ENCODE results near the gene SEMA3A. TPM values are rescaled to one million over a fixed set of nuclear protein-coding genes. Genes with fewer than 3 reads are reported as not detected.

SEMA3A gene
- total RNA-seq, 2 experiments from 2014 or later = 0.50 to 0.60 TPM

GRCh38 chr7:84136336-84136735 is 58.3 kb downstream of the SEMA3A start:
- intact Hi-C loops (cut with DNase I, micrococcal nuclease) = no loop called here
- DNase-seq = no peak
- Histone ChIP-seq H3K27ac (ENCODE audit: low read depth in 1 of 2, low read length in 2 of 2) (no peak overlapping the region), H3K36me3 (ENCODE audit: insufficient read depth, low read length) (no peaks in the 10 kb centered on the region), H3K4me1 (ENCODE audit: insufficient read depth, low read length) (no peaks in the 10 kb centered on the region), H3K9me3 (ENCODE audit: control insufficient read depth in 1 of 2, insufficient read depth in 1 of 2, low read length in 2 of 2) (peaks cover 0 to 8% of the 10 kb centered on the region in 2 experiments), H3K4me3 (ENCODE audit: low read length) (no peak overlapping the region), H3K27me3 (ENCODE audit: control insufficient read depth in 1 of 2, insufficient read depth in 2 of 2, low read length in 2 of 2) (no peaks in the 10 kb centered on the region)
- Mint-ChIP-seq H3K9me3 (no peaks in the 10 kb centered on the region), H3K27me3 (no peaks in the 10 kb centered on the region), H3K36me3 (ENCODE audit: low read depth) (no peaks in the 10 kb centered on the region), H3K4me1 (ENCODE audit: low read depth) (no peaks in the 10 kb centered on the region), H3K4me3 (no peak overlapping the region), H3K27ac (no peak overlapping the region)
- CTCF ChIA-PET = no interaction called here
- no peak for TF ChIP-seq CTCF (IDR thresholded peaks at IDR 0.05)
- ATAC-seq (ENCODE audit: poor library complexity) = no peak
- POLR2A ChIA-PET = no interaction called here

- Mint-ChIP-seq H3K4me1 (ENCODE audit: low read depth) (no peaks in the 10 kb centered on the region), H3K4me3 (no peak overlapping the region), H3K27ac (no peak overlapping the region), H3K27me3 (no peaks in the 10 kb centered on the region), H3K36me3 (ENCODE audit: low read depth) (no peaks in the 10 kb centered on the region), H3K9me3 (no peaks in the 10 kb centered on the region)
- H3K4me3 ChIP-seq (ENCODE audit: low read length) = no peak overlapping the region
- no peak overlapping the region for H3K27ac ChIP-seq (ENCODE audit: low read depth in 1 of 2, low read length in 2 of 2)
- ChIA-PET CTCF (interaction anchor here (0.7 to 0.8 kb wide), 2 partner anchors 16 to 31 kb away, joined by 3 read pairs; no protein-coding TSS in a partner anchor), POLR2A (no interaction called here)
- no peak for TF ChIP-seq CTCF (IDR thresholded peaks at IDR 0.05)
- ATAC-seq (ENCODE audit: poor library complexity) (no peak), DNase-seq (no peak)
- no peaks in the 10 kb centered on the region for H3K27me3 ChIP-seq (ENCODE audit: control insufficient read depth in 1 of 2, insufficient read depth in 2 of 2, low read length in 2 of 2)
- intact Hi-C loops (cut with DNase I, micrococcal nuclease) = no loop called here
- no peaks in the 10 kb centered on the region for H3K36me3 ChIP-seq (ENCODE audit: insufficient read depth, low read length)
- H3K4me1 ChIP-seq (ENCODE audit: insufficient read depth, low read length) = no peaks in the 10 kb centered on the region
- H3K9me3 ChIP-seq (ENCODE audit: control insufficient read depth in 1 of 2, insufficient read depth in 1 of 2, low read length in 2 of 2) = peaks cover 0 to 8% of the 10 kb centered on the region in 2 experiments
These were observed 60.4 kb downstream of the SEMA3A start for GRCh38 chr7:84134169-84134568.

- no peaks in the 10 kb centered on the region for H3K36me3 ChIP-seq (ENCODE audit: insufficient read depth, low read length)
- no peaks in the 10 kb centered on the region for H3K4me1 ChIP-seq (ENCODE audit: insufficient read depth, low read length)
- Mint-ChIP-seq H3K4me1 (ENCODE audit: low read depth) (no peaks in the 10 kb centered on the region), H3K27me3 (no peaks in the 10 kb centered on the region), H3K9me3 (no peaks in the 10 kb centered on the region), H3K4me3 (no peak overlapping the region), H3K36me3 (ENCODE audit: low read depth) (no peaks in the 10 kb centered on the region), H3K27ac (no peak overlapping the region)
- POLR2A ChIA-PET = no interaction called here
- CTCF ChIA-PET = no interaction called here
- no peaks in the 10 kb centered on the region for H3K27me3 ChIP-seq (ENCODE audit: control insufficient read depth in 1 of 2, insufficient read depth in 2 of 2, low read length in 2 of 2)
- DNase-seq = no peak
- H3K27ac ChIP-seq (ENCODE audit: low read depth in 1 of 2, low read length in 2 of 2) = no peak overlapping the region
- H3K9me3 ChIP-seq (ENCODE audit: control insufficient read depth in 1 of 2, insufficient read depth in 1 of 2, low read length in 2 of 2) = no peaks in the 10 kb centered on the region
- intact Hi-C loops (cut with DNase I, micrococcal nuclease) = no loop called here
- ATAC-seq (ENCODE audit: poor library complexity) = no peak
- no peak overlapping the region for H3K4me3 ChIP-seq (ENCODE audit: low read length)
- TF ChIP-seq CTCF (IDR thresholded peaks at IDR 0.05) = no peak
These were observed 68.9 kb downstream of the SEMA3A start for GRCh38 chr7:84125654-84126053.

Data from CD4-positive, alpha-beta T cell (primary cell).